K562 (cell line): Measurements from ENCODE around the gene CYP11A1. TPM values are rescaled to one million over a fixed set of nuclear protein-coding genes. Genes with fewer than 3 reads are reported as not detected.

Experiments
- BRD9 ChIP-seq: fragments of 450-650 bp; IDR thresholded peaks from 2 replicates; pipeline ENCODE4 v1.6.1; 2018; ENCODE audit warnings: low read depth; ENCODE audit not compliant: partially characterized antibody
- CHD7 ChIP-seq: fragments of 200-600 bp; sonication (generic); IDR thresholded peaks from one replicate; pipeline ENCODE4 v1.6.1; 2012; ENCODE audit warnings: mild to moderate bottlenecking, low read depth, low read length, inconsistent platforms
- CTBP1 ChIP-seq: fragments of 450-650 bp; IDR thresholded peaks from 2 replicates; pipeline ENCODE4 v1.6.1; 2016; ENCODE audit warnings: borderline replicate concordance
- DACH1 ChIP-seq: fragments of 450-650 bp; IDR thresholded peaks from 2 replicates; pipeline ENCODE4 v1.6.1; 2018; ENCODE audit not compliant: partially characterized antibody
- MCM5 ChIP-seq: fragments of 450-650 bp; IDR thresholded peaks from 2 replicates; pipeline ENCODE4 v1.6.1; 2016; ENCODE audit warnings: low read depth
- POLR2G ChIP-seq: fragments of 200-400 bp; formaldehyde crosslinking; IDR thresholded peaks from 2 replicates; pipeline ENCODE4 v1.6.1; 2017; ENCODE audit warnings: low read depth, mild to moderate bottlenecking, antibody characterized with exemption, low read length, moderate library complexity
- SETDB1 ChIP-seq: IDR thresholded peaks from one replicate; pipeline ENCODE4 v1.6.1; 2012; ENCODE audit warnings: low read length, control low read depth, inconsistent platforms
- ZNF384 ChIP-seq: IDR thresholded peaks from 2 replicates; pipeline ENCODE4 v1.6.1; 2012; ENCODE audit warnings: low read depth, low read length, improper control_type of control experiment
- ZSCAN29 ChIP-seq: fragments of 450-650 bp; IDR thresholded peaks from 2 replicates; pipeline ENCODE4 v1.6.1; 2017
- polyA plus RNA-seq, 8 experiments: library from polyadenylated mRNA; depleted of rRNA in 4 of 8; stranded (reverse) in 5 of 8; unstranded in 3 of 8; fragments of >200 nt; fragmentation: Nextera tagmentation in 2 of 8; fragmentation: Illumina TruSeq in 1 of 8; extraction: Ambion mirVana in 2 of 8; extraction: Trizol in 1 of 8; gene quantifications; 2 replicates each; pipeline versions ENCODE4 v1.2.1 to v1.2.3, GENCODE V29; 2011 to 2014; ENCODE audit warnings: inconsistent platforms in 1 of 8, missing spikeins in 1 of 8
- total RNA-seq, 7 experiments: library from RNA; depleted of rRNA in 6 of 7; stranded (reverse); fragments of >200 nt in 6 of 7; fragmentation: Illumina TruSeq in 2 of 7; extraction: Trizol in 2 of 7; gene quantifications; 2 replicates each; pipeline versions ENCODE4 v1.2.1 to v1.2.3, GENCODE V29; 2011 to 2021; ENCODE audit warnings: low replicate concordance in 1 of 7
- TF ChIP-seq, protein P1 (sequence below), 2 experiments: fragments of 150-350 bp in 1 of 2; IDR thresholded peaks; 2 replicates each; pipeline ENCODE4 v1.6.1; 2012 to 2016; ENCODE audit warnings: low read depth in 2 of 2, low read length in 2 of 2, mild to moderate bottlenecking in 1 of 2, moderate library complexity in 1 of 2
- TF ChIP-seq, protein P2 (sequence below): fragments of 250-450 bp; sonication (Bioruptor Pico); IDR thresholded peaks from 2 replicates; pipeline ENCODE4 v1.4.0; 2020; ENCODE audit warnings: borderline replicate concordance

CYP11A1 gene
- total and polyA plus RNA-seq, 9 of the 15 experiments (the other 6 are each of a cell fraction or from before 2014, with no cell fraction given): 0.06 to 0.24 (median 0.10) TPM; not detected in 4

- TF ChIP-seq POLR2G (no peak), ZNF384 (0 out of 2 replicates have a peak, but pooled peaks have one; percentile 12), CTBP1 (peak; percentile 61), MCM5 (no peak), BRD9 (no peak), CHD7 (no peak), ZSCAN29 (no peak), SETDB1 (no peak), DACH1 (peak; percentile 76)
- TF ChIP-seq, protein P1, sequence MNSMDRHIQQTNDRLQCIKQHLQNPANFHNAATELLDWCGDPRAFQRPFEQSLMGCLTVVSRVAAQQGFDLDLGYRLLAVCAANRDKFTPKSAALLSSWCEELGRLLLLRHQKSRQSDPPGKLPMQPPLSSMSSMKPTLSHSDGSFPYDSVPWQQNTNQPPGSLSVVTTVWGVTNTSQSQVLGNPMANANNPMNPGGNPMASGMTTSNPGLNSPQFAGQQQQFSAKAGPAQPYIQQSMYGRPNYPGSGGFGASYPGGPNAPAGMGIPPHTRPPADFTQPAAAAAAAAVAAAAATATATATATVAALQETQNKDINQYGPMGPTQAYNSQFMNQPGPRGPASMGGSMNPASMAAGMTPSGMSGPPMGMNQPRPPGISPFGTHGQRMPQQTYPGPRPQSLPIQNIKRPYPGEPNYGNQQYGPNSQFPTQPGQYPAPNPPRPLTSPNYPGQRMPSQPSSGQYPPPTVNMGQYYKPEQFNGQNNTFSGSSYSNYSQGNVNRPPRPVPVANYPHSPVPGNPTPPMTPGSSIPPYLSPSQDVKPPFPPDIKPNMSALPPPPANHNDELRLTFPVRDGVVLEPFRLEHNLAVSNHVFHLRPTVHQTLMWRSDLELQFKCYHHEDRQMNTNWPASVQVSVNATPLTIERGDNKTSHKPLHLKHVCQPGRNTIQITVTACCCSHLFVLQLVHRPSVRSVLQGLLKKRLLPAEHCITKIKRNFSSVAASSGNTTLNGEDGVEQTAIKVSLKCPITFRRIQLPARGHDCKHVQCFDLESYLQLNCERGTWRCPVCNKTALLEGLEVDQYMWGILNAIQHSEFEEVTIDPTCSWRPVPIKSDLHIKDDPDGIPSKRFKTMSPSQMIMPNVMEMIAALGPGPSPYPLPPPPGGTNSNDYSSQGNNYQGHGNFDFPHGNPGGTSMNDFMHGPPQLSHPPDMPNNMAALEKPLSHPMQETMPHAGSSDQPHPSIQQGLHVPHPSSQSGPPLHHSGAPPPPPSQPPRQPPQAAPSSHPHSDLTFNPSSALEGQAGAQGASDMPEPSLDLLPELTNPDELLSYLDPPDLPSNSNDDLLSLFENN (IDR thresholded peaks at IDR 0.05; ENCODE audit: low read depth in 2 of 2, low read length in 2 of 2): peak in 1 of 2 experiments; percentile 66; a peak in 1 of 4 replicates
- TF ChIP-seq, protein P2, sequence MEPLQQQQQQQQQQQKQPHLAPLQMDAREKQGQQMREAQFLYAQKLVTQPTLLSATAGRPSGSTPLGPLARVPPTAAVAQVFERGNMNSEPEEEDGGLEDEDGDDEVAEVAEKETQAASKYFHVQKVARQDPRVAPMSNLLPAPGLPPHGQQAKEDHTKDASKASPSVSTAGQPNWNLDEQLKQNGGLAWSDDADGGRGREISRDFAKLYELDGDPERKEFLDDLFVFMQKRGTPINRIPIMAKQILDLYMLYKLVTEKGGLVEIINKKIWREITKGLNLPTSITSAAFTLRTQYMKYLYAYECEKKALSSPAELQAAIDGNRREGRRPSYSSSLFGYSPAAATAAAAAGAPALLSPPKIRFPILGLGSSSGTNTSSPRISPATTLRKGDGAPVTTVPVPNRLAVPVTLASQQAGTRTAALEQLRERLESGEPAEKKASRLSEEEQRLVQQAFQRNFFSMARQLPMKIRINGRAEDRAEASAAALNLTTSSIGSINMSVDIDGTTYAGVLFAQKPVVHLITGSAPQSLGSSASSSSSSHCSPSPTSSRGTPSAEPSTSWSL: no peak
Observed at GRCh38 chr15:74311734-74312444, 55.6 kb downstream of the CYP11A1 start (continued).
